ENCODE data around the gene RAB36. TPM values are rescaled to one million over a fixed set of nuclear protein-coding genes. Genes with fewer than 3 reads are reported as not detected.

Gene RAB36
- total and polyA plus RNA-seq, 9 of the 15 experiments (the other 6 are each of a cell fraction or from before 2014, with no cell fraction given) = 0.04 to 0.50 (median 0.08) TPM; not detected in 3

DNA sequence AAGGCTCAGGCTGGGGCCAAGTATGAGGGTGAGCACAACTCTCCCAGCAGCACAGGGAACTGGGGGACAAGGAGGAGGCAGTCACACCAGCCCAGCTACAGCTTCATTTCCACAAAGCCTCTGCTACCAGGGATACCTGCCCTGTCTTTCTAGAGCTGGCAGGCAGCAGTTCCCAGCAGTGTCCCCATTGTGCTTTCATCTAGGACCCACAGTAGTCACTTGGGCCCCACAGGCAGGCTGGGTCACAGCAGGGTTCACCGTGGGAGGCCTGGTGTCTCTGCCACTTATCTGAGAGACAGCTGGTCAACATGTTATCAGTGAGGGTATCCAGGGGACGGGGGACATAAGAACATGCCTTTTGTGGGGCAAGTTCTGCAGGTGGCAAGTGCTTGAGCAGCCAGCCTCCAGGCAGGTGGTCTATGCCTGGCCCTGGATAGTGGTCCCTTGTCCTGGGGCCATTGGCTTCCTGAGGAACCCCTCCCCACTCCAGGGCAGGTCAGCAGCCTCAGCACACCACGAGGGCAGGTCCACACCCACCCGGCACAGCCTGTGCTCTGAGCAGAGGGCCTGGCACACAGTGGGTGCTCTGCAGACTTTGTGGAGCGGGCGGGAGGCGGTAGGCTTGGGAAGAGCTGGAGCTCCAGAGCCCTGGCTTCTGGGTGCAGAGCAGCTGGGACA lies 45.0 kb upstream of the RAB36 start (continued):
- TF ChIP-seq, protein P1, sequence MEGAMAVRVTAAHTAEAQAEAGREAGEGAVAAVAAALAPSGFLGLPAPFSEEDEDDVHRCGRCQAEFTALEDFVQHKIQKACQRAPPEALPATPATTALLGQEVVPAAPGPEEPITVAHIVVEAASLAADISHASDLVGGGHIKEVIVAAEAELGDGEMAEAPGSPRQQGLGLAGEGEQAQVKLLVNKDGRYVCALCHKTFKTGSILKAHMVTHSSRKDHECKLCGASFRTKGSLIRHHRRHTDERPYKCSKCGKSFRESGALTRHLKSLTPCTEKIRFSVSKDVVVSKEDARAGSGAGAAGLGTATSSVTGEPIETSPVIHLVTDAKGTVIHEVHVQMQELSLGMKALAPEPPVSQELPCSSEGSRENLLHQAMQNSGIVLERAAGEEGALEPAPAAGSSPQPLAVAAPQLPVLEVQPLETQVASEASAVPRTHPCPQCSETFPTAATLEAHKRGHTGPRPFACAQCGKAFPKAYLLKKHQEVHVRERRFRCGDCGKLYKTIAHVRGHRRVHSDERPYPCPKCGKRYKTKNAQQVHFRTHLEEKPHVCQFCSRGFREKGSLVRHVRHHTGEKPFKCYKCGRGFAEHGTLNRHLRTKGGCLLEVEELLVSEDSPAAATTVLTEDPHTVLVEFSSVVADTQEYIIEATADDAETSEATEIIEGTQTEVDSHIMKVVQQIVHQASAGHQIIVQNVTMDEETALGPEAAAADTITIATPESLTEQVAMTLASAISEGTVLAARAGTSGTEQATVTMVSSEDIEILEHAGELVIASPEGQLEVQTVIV (CRISPR knock-in tag; IDR thresholded peaks at IDR 0.05; ENCODE audit: borderline replicate concordance) = no peak
- TF ChIP-seq U2AF2 (optimal IDR thresholded peaks at IDR 0.05; ENCODE audit: low read depth, low read length) = no peak
- TF ChIP-seq SLC30A9 (CRISPR knock-in tag; IDR thresholded peaks at IDR 0.05) = no peak
- no peak for TF ChIP-seq PCBP2 (IDR thresholded peaks at IDR 0.05; ENCODE audit: low read depth, low read length, poor library complexity, severe bottlenecking)
- no peak for TF ChIP-seq ZNF232 (CRISPR knock-in tag; IDR thresholded peaks at IDR 0.05)
- no peak for TF ChIP-seq HDAC3 (IDR thresholded peaks at IDR 0.05; ENCODE audit: borderline replicate concordance, partially characterized antibody)
- no peak for TF ChIP-seq IFI16 (CRISPR knock-in tag; IDR thresholded peaks at IDR 0.05)
- no peak for TF ChIP-seq POU5F1 (IDR thresholded peaks at IDR 0.05; ENCODE audit: borderline replicate concordance, low read depth, low read length, partially characterized antibody)
- no peak for TF ChIP-seq FOS (IDR thresholded peaks at IDR 0.05; ENCODE audit: extremely low read depth, insufficient read length)
- TF ChIP-seq HNRNPUL1 (IDR thresholded peaks at IDR 0.05; ENCODE audit: low read length) = no peak
- TF ChIP-seq FOXJ3 (CRISPR knock-in tag; IDR thresholded peaks at IDR 0.05) = no peak
- TF ChIP-seq ARHGAP35 (IDR thresholded peaks at IDR 0.05; ENCODE audit: partially characterized antibody) = no peak
- TF ChIP-seq XRCC3 (IDR thresholded peaks at IDR 0.05) = no peak
- peak; percentile 1 for TF ChIP-seq SP2 (IDR thresholded peaks at IDR 0.05; ENCODE audit: extremely low read depth, low read depth, low read length, poor library complexity, severe bottlenecking)
- no peak for TF ChIP-seq MAZ (CRISPR knock-in tag; conservative IDR thresholded peaks at IDR 0.05 in 1 of 2, IDR thresholded peaks at IDR 0.05 in 1 of 2)
- TF ChIP-seq BDP1 (IDR thresholded peaks at IDR 0.05; ENCODE audit: insufficient read depth, insufficient read length) = no peak
- no peak for TF ChIP-seq ZNF263 (CRISPR knock-in tag; IDR thresholded peaks at IDR 0.05; ENCODE audit: borderline replicate concordance)
- no peak for TF ChIP-seq ASH1L (IDR thresholded peaks at IDR 0.05; ENCODE audit: borderline replicate concordance, low read depth, partially characterized antibody)
- TF ChIP-seq TRIM28 (IDR thresholded peaks at IDR 0.05) = no peak
- TF ChIP-seq, protein P2, sequence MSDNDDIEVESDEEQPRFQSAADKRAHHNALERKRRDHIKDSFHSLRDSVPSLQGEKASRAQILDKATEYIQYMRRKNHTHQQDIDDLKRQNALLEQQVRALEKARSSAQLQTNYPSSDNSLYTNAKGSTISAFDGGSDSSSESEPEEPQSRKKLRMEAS (CRISPR knock-in tag; IDR thresholded peaks at IDR 0.05) = no peak
- TF ChIP-seq, protein P3, sequence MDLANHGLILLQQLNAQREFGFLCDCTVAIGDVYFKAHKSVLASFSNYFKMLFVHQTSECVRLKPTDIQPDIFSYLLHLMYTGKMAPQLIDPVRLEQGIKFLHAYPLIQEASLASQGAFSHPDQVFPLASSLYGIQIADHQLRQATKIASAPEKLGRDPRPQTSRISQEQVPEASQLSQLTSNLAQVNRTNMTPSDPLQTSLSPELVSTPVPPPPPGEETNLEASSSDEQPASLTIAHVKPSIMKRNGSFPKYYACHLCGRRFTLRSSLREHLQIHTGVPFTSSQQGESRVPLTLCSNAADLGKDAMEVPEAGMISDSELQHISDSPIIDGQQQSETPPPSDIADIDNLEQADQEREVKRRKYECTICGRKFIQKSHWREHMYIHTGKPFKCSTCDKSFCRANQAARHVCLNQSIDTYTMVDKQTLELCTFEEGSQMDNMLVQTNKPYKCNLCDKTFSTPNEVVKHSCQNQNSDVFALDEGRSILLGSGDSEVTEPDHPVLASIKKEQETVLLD (IDR thresholded peaks at IDR 0.05) = no peak
- TF ChIP-seq SMAD2 (IDR thresholded peaks at IDR 0.05; ENCODE audit: low read depth, low read length) = no peak
- no peak for TF ChIP-seq ZNF197 (CRISPR knock-in tag; IDR thresholded peaks at IDR 0.05; ENCODE audit: low read depth)
- TF ChIP-seq NCOR1 (IDR thresholded peaks at IDR 0.05) = no peak
- no peak for TF ChIP-seq KLF10 (CRISPR knock-in tag; IDR thresholded peaks at IDR 0.05)
- no peak for TF ChIP-seq ELF2 (CRISPR knock-in tag; IDR thresholded peaks at IDR 0.05)
- no peak for TF ChIP-seq SIRT6 (IDR thresholded peaks at IDR 0.05; ENCODE audit: low read depth, low read length)

Measured in K562 (cell line).